Stimulated activated memory B cell treated with anti-CD40 and anti-IgM and Interleukin-4, amounts not matched to agents 10 μg/mL and 1 μg/mL and 100 μg/mL, for 72 hours (primary cell): Measurements from ENCODE around the gene CCSER1.

Source experiments
- ATAC-seq: fragments of 150-1000 bp; cut with Tn5 transposase; 2 replicates; pipeline ENCODE4 v1.10.0; 2021
- H3K27ac Mint-ChIP-seq: one replicate; pipeline ENCODE4 v1.8.0; 2022; ENCODE audit warnings: mild to moderate bottlenecking, mixed read lengths
- H3K27me3 Mint-ChIP-seq: one replicate; pipeline ENCODE4 v1.8.0; 2022; ENCODE audit warnings: mixed read lengths
- H3K36me3 Mint-ChIP-seq: one replicate; pipeline ENCODE4 v1.8.0; 2022; ENCODE audit warnings: mixed read lengths
- H3K4me1 Mint-ChIP-seq: one replicate; pipeline ENCODE4 v1.8.0; 2022; ENCODE audit warnings: mixed read lengths
- H3K4me3 Mint-ChIP-seq: one replicate; pipeline ENCODE4 v1.8.0; 2022; ENCODE audit warnings: mild to moderate bottlenecking, moderate library complexity, mixed read lengths
- H3K9me3 Mint-ChIP-seq: one replicate; pipeline ENCODE4 v1.8.0; 2022; ENCODE audit warnings: mixed read lengths

CCSER1 gene

DNA sequence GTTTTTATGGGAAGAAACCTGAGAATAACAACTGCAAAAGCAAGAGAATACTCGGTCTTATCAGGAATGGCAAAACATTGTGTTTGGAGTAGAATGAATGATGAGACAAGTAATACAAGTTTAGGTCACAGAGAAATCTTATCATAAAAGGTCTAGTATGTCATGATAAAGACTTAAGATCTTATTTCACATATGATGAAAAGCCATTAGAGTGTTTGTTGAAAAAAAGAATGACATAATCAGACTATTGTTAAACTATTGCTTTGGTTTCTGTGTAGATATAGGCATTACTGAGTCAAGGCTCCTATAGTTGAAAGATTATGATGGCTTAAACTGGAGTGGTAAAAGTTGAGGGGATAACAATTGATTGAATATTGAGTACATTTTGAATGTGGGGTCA lies 603.6 kb downstream of the CCSER1 start:
- Mint-ChIP-seq H3K27me3 (no peaks in the 10 kb centered on the region), H3K9me3 (peaks cover 4% of the 10 kb centered on the region), H3K4me1 (no peaks in the 10 kb centered on the region), H3K4me3 (no peak overlapping the region), H3K27ac (no peak overlapping the region), H3K36me3 (peaks cover 24% of the 10 kb centered on the region)
- no peak for ATAC-seq

DNA sequence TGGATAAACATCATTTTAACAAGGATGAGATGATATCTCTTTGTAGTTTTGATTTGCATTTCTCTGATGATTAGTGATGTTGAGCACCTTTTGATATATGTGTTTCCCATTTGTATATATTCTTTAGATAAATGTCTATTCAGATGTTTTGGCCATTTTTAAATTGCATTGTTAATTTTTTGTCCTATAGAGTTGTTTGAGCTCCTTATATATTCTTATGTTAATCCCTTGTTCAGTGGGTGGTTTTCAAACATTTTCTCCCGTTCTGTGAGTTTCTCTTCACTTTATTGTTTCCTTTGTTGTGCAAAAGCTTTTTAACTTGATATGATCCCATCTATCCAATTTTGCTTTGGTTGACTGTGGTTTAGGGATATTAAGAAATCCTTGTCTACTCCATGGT lies 606.0 kb downstream of the CCSER1 start:
- no peak overlapping the region for H3K4me3 Mint-ChIP-seq
- no peak for ATAC-seq
- peaks cover 18% of the 10 kb centered on the region for H3K36me3 Mint-ChIP-seq
- no peak overlapping the region for H3K27ac Mint-ChIP-seq
- peaks cover 2% of the 10 kb centered on the region for H3K9me3 Mint-ChIP-seq
- H3K27me3 Mint-ChIP-seq: no peaks in the 10 kb centered on the region
- H3K4me1 Mint-ChIP-seq: no peaks in the 10 kb centered on the region

DNA sequence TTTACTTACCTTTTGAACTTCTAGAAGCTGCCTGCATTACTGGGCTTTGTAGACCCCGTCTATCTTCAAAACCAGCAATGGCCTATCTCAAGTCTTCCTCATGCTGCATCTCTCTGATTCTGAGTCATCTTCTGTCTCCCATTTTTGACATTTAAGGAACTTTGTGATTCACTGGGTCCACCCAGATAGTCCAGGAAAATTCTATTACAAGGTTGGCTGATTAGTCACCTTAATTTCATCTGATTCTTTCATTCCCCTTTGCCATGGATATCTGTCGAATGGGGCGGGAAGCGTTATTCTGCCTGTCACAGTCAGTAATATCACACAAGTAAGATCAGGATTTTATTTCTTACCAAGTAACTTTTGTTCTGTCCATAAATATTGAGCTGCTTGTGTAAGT lies 618.0 kb downstream of the CCSER1 start:
- H3K36me3 Mint-ChIP-seq: peaks cover 19% of the 10 kb centered on the region
- H3K4me3 Mint-ChIP-seq: no peak overlapping the region
- no peak overlapping the region for H3K27ac Mint-ChIP-seq
- no peaks in the 10 kb centered on the region for H3K4me1 Mint-ChIP-seq
- peaks cover 6% of the 10 kb centered on the region for H3K9me3 Mint-ChIP-seq
- no peaks in the 10 kb centered on the region for H3K27me3 Mint-ChIP-seq
- no peak for ATAC-seq

DNA sequence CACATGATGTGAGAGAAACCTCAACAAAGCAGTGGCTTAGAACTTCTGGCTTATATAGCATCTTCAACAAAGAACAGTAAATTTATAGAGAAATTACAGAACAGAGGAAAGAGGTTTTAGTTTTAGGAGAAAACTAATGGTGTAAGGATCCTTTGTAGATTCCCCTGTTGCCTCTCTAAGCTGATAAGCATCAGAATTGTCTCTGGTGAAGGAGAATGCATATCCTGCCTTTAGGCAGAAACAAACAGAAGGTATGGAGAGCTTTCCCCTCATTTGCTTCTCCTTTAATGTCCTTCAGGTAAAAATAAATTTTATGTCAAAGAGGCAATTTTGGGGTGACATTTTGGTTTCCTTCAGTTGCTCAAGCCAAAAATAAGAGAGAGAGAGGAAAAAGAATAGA lies 625.9 kb downstream of the CCSER1 start:
- H3K27me3 Mint-ChIP-seq: no peaks in the 10 kb centered on the region
- no peak overlapping the region for H3K27ac Mint-ChIP-seq
- no peaks in the 10 kb centered on the region for H3K4me1 Mint-ChIP-seq
- H3K9me3 Mint-ChIP-seq: no peaks in the 10 kb centered on the region
- ATAC-seq: no peak
- no peak overlapping the region for H3K4me3 Mint-ChIP-seq
- H3K36me3 Mint-ChIP-seq: no peaks in the 10 kb centered on the region

DNA sequence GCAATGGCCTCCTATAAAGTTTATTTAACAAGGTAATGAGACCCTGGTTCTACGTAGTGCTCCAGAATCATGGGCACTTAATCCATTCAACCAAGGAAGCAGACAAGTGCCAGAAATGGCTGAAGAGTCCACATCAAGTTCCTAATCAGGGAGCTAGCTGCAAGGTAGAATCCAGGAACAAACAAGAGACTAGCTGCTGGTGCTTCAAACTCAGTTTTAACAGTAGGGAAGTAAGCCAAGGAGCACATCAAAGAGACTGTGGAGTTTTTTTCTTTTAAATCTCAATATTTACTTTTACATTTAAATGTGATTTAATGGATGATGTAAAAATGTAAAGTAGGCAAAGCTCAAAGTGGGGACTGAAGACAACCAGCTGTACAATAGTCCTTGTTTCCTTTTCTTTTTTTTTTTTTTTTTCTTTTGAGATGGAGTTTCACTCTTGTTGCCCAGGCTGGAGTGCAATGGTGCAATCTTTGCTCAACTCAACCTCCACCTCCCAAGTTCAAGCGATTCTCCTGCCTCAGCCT lies 630.4 kb downstream of the CCSER1 start:
- no peak for ATAC-seq
- H3K27ac Mint-ChIP-seq: no peak overlapping the region
- no peaks in the 10 kb centered on the region for H3K4me1 Mint-ChIP-seq
- H3K9me3 Mint-ChIP-seq: no peaks in the 10 kb centered on the region
- no peaks in the 10 kb centered on the region for H3K27me3 Mint-ChIP-seq
- no peak overlapping the region for H3K4me3 Mint-ChIP-seq
- peaks cover 10% of the 10 kb centered on the region for H3K36me3 Mint-ChIP-seq

DNA sequence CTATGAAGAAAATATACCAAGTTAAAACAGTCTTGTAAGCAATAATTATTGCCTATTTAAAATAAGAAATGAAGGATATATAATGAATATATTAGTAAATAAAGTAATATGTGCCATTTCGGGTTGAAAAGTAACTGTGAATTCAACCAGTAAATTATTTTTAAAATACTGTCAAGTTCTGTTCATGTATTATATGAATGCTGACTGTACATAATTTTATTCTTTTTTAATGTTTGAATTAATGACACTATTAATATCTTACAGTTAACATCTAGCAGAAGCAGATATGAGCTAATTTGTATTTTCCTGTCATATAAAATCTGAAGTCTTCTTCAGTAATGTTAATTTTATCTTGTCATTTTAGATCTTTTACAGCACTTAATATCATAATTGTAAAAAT lies 632.9 kb downstream of the CCSER1 start:
- Mint-ChIP-seq H3K4me3 (no peak overlapping the region), H3K27ac (no peak overlapping the region), H3K9me3 (no peaks in the 10 kb centered on the region), H3K36me3 (peaks cover 10% of the 10 kb centered on the region), H3K4me1 (no peaks in the 10 kb centered on the region), H3K27me3 (no peaks in the 10 kb centered on the region)
- ATAC-seq: no peak

DNA sequence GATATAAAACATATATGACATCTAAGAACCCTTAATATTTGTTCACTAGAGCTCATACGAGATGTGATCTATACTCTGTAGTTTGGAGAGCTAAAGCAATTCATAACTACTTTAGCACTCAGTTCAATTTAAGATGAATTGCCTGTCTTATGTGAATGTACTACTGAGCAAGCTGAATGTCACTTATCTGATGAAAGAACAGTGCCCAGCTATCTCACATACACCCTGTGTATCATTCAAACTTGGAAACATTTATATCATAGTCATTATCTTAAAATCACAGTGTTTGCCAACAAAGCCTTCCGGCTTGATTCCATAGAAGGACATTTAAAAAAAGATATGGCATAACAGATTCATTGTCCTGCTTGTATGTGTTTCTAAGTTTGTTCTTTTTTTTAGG lies 639.6 kb downstream of the CCSER1 start:
- Mint-ChIP-seq H3K36me3 (peaks cover 10% of the 10 kb centered on the region), H3K4me3 (no peak overlapping the region), H3K4me1 (no peaks in the 10 kb centered on the region), H3K9me3 (no peaks in the 10 kb centered on the region), H3K27ac (no peak overlapping the region), H3K27me3 (no peaks in the 10 kb centered on the region)
- ATAC-seq: no peak

DNA sequence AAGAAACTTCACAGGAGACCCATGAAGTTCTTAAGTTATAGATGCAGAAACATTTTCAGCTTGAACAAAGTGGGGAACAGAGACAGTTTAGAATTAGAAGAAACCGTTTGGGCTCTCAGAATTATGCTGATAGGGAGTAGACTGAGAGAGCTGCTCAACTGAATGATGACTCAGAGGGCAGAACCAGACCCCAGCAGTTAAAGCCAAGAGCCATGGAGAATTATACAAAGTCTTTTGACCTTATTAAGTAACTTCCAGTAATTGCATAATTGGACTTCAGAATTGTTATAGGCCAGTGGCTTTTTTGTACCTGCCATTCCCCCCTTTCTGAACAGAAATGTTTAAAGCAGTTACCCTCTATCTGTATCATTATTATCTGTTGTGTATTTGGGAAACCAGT lies 642.1 kb downstream of the CCSER1 start:
- no peak for ATAC-seq
- H3K4me3 Mint-ChIP-seq: no peak overlapping the region
- no peaks in the 10 kb centered on the region for H3K4me1 Mint-ChIP-seq
- H3K27me3 Mint-ChIP-seq: no peaks in the 10 kb centered on the region
- peaks cover 5% of the 10 kb centered on the region for H3K36me3 Mint-ChIP-seq
- H3K9me3 Mint-ChIP-seq: no peaks in the 10 kb centered on the region
- no peak overlapping the region for H3K27ac Mint-ChIP-seq

DNA sequence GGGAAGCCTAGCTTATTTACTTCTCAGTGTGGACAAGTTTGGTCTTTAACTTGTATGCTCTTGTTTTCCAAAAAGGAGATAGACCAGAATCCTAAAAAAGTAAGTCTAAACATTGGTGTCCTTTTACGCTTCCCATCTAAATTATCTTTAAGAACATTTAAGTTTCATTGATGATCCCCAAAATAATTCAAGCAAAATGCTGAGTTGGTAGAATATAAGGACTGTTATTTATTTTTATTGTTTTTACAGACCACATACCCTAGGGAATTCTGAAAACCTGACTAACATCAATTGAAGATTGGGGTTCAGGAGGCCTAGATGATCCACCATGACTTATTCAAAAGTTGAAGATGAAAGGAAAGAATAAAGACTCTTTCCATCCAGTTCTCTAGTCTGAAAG lies 653.0 kb downstream of the CCSER1 start:
- Mint-ChIP-seq H3K27ac (no peak overlapping the region), H3K9me3 (no peaks in the 10 kb centered on the region), H3K27me3 (no peaks in the 10 kb centered on the region), H3K4me1 (no peaks in the 10 kb centered on the region), H3K4me3 (no peak overlapping the region), H3K36me3 (peaks cover 18% of the 10 kb centered on the region)
- ATAC-seq: no peak

DNA sequence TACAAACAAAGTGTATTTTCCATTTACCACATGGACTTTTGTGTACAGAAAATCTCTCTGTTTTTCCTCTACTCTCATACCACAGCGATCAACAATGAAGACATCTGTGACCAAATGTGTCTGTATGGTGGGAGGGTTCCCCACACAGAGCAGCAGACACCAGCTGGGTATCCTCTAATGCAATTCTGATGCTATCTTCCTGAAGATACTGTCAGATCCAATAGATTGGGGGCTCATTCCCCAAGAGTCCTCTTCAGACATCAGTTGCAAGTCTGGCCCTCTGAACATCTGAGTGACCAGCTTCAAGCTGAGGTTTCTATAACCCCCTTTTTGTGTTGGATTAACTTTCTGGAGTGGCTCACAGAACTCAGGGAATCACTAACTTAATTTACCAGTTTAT lies 659.4 kb downstream of the CCSER1 start:
- no peak overlapping the region for H3K4me3 Mint-ChIP-seq
- no peaks in the 10 kb centered on the region for H3K27me3 Mint-ChIP-seq
- no peak overlapping the region for H3K27ac Mint-ChIP-seq
- no peaks in the 10 kb centered on the region for H3K4me1 Mint-ChIP-seq
- ATAC-seq: no peak
- H3K36me3 Mint-ChIP-seq: peaks cover 26% of the 10 kb centered on the region
- H3K9me3 Mint-ChIP-seq: peaks cover 7% of the 10 kb centered on the region

DNA sequence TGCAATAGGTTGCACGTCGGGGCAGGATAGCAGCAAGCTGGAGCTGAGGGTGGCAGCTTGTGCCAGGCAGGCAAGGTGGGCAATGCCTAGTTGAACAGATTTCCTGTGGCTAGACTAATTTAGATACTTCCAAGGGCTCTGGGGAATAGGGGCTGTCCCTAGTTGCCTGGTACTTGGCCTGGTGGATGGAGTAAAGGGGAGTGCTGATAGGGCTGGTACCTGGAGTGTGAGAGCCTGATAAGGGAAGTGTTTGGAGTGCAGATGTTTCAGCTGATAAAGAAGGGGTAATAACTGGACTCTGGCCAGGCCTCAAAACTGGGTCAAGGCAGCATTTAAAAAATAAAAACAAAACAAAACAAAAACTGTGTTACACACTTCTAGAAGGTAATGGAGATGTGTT lies 665.5 kb downstream of the CCSER1 start:
- H3K27ac Mint-ChIP-seq: no peak overlapping the region
- no peak overlapping the region for H3K4me3 Mint-ChIP-seq
- no peaks in the 10 kb centered on the region for H3K27me3 Mint-ChIP-seq
- peaks cover 19% of the 10 kb centered on the region for H3K9me3 Mint-ChIP-seq
- H3K36me3 Mint-ChIP-seq: peaks cover 55% of the 10 kb centered on the region
- no peak for ATAC-seq
- no peaks in the 10 kb centered on the region for H3K4me1 Mint-ChIP-seq

DNA sequence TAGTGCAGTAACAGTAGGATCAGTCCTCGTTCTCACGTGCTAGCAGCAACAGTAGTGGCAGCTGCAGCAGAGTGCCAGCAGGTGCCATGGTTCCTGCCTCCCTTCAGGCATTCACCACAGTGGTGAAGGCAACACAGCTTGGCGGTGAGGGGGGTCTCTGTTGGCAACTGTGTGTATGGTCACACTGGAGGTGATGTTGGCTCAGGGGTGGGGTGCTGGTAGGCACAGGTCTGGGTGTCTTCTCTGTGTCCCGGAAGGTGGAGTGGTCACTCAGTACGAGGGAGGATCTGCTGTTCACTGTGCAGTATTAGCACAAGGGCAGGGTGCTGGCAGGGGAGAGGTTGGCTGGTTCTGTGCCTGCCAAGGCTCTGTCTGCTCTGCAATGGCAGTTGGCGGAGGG lies 671.8 kb downstream of the CCSER1 start:
- Mint-ChIP-seq H3K4me1 (no peaks in the 10 kb centered on the region), H3K27me3 (no peaks in the 10 kb centered on the region), H3K4me3 (no peak overlapping the region)

DNA sequence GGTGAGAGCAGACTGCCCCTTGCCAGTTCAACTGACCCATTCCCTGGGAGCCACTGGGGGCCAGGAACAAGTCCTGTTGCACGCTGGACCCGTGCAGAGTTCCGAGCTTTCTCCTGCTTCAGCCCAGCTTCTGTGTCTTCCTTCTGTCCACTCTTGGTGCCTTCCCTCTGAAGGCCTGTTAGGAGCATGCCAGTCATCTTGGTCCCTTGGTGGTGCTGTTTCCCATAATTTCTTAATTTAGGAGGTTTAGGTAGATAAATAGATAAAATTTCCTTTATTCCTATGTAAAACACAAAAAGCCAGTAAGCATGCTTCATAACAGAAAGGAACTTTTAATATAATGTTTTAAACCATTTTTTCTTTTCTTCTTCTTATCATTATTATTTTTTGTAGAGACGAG lies 672.7 kb downstream of the CCSER1 start:
- Mint-ChIP-seq H3K4me3 (no peak overlapping the region), H3K36me3 (peaks cover 48% of the 10 kb centered on the region), H3K9me3 (peaks cover 14% of the 10 kb centered on the region), H3K27me3 (no peaks in the 10 kb centered on the region), H3K4me1 (no peaks in the 10 kb centered on the region), H3K27ac (no peak overlapping the region)
- no peak for ATAC-seq

More for the DNA sequence above, 671.8 kb downstream of the CCSER1 start:
- no peak for ATAC-seq
- Mint-ChIP-seq H3K36me3 (peaks cover 54% of the 10 kb centered on the region), H3K27ac (no peak overlapping the region), H3K9me3 (peaks cover 20% of the 10 kb centered on the region)

DNA sequence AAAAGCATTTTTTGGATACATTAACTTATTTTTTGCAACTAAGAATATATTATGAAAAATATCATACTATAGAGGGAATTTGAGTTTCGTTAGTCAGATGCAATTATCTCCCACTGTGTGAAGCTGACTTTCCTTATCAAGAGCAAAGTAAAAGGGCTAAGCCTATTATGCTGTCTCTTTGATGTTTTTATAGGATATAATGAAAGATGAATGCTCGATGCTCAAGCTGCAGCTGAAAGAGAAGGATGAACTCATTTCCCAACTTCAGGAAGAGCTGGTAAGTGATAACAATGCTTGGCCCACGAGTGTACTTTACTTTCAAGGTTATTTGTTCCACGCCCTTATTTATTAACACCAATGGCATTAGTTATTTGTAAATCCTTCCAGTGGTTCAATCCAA lies 688.4 kb downstream of the CCSER1 start:
- Mint-ChIP-seq H3K4me1 (no peaks in the 10 kb centered on the region), H3K27ac (no peak overlapping the region), H3K9me3 (peaks cover 22% of the 10 kb centered on the region), H3K27me3 (no peaks in the 10 kb centered on the region), H3K4me3 (no peak overlapping the region), H3K36me3 (peaks cover 50% of the 10 kb centered on the region)
- no peak for ATAC-seq

DNA sequence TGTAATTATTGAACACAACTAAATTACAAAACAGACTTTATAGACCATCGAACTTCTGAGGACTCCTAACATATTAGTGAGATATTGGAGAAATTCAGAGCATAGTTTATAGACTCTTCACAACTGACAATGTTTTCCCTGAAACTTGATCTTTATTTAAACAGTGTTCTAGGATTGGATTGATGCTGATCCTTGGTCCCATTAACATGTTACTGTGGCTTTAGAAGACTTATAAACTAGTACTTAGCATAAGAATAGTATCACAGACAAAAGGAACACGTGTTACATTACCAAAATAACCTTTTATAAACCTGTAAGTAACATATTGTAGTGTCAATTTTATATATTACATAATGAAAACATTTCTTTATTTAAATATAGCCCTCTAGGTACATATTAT lies 689.6 kb downstream of the CCSER1 start:
- Mint-ChIP-seq H3K27ac (no peak overlapping the region), H3K9me3 (peaks cover 15% of the 10 kb centered on the region), H3K27me3 (no peaks in the 10 kb centered on the region), H3K4me1 (no peaks in the 10 kb centered on the region), H3K4me3 (no peak overlapping the region), H3K36me3 (peaks cover 40% of the 10 kb centered on the region)
- ATAC-seq: no peak

DNA sequence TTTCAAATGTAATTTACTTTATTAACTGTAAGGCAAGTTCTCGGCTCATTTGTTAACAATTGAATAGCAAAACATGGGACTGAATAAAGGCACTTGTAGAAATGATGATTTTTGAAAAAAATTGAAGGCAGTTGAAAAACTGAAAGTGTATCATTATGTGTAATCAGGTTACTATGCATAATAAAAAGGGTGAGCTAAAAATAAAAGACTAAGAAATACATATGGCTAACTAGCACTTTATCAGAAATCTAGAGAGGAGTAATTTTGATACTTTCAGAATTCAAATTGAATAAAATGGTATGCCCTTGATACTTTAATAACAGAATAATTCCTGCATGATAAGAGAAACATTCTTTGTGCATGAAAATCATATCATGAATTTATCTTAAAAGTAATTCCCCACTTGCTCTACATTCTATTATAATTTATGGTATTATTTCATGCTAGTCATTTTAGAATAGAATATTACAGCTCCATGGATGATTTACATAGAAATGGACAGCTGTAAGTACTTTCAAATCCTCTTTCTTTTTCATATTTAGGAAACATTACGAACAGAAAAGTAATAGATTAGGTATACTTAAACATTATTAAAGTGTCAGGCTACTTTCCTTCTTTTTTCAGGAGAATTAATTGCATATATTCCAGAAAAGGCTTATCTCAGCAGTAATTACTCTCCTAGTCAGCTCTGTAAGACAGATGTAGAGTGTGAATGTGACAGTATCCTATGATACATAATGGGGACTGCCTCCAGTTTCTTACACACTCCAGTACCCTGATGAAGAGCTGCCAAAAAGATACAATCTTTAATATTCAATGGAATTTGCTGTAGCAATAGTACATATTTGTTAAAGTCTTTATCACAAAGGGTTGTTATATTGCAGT lies 697.3 kb downstream of the CCSER1 start:
- no peaks in the 10 kb centered on the region for H3K4me1 Mint-ChIP-seq
- H3K4me3 Mint-ChIP-seq: no peak overlapping the region
- H3K27me3 Mint-ChIP-seq: no peaks in the 10 kb centered on the region
- no peaks in the 10 kb centered on the region for H3K9me3 Mint-ChIP-seq
- H3K27ac Mint-ChIP-seq: no peak overlapping the region
- no peaks in the 10 kb centered on the region for H3K36me3 Mint-ChIP-seq
- no peak for ATAC-seq
